HG02885 (cell line): Measurements from ENCODE around the gene KRTAP2-4.
"Not testable (repeated sequence)": the region's sequence is repeated elsewhere in the genome, so short reads cannot be mapped to it uniquely, and the experiment has no call there.

Experiments used
- ATAC-seq: cut with Tn5 transposase; IDR thresholded peaks from one replicate; pipeline ENCODE4 v1.9.1; 2021; ENCODE audit warnings: mild to moderate bottlenecking; ENCODE audit not compliant: unreplicated experiment, poor library complexity

The KRTAP2-4 gene

DNA sequence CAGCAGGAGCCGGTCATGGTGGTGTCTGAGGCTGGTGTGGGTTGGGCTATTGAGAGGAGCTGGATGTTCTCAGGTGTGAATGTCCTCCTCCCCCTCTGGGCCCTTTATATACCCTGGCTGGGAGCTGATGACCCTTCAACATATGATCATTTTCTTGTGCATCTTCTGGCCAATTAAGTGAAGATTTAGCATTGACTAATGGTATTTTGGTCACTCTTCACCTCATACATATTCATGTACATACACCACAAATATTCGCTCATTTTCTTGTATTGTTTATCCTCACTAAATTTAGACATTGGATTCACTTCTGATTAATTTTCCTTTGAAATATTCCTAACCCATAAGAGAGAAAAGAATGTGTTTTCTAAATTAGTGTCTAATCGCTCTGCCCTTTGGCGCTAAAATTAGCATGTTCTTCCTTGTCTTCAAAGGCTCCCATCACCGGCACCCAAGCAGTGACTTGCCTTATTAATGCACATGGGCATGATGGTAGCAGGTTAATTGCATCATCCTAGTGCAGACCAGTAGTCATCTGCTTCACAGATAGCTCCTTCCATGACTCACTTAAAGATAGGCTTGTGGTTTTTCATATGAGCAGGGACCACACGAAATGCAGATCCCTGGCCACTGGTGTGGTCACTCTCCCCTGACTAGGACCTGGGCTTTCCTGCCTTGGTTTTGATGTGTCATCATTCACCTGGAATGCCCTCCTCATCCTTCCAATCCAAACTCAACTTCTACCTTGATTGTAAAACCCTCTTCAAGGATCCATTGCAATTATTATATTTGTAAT, at the start of gene KRTAP2-4:
Gene KRTAP2-4 (minus strand): TSS at position 51 of the 796 bp plus-strand sequence. CDS start 34 bp downstream, at position 17.
- no peak for ATAC-seq

GRCh38 chr17:41111151-41111885, 45.6 kb upstream of the KRTAP2-4 start:
- no peak for ATAC-seq

DNA sequence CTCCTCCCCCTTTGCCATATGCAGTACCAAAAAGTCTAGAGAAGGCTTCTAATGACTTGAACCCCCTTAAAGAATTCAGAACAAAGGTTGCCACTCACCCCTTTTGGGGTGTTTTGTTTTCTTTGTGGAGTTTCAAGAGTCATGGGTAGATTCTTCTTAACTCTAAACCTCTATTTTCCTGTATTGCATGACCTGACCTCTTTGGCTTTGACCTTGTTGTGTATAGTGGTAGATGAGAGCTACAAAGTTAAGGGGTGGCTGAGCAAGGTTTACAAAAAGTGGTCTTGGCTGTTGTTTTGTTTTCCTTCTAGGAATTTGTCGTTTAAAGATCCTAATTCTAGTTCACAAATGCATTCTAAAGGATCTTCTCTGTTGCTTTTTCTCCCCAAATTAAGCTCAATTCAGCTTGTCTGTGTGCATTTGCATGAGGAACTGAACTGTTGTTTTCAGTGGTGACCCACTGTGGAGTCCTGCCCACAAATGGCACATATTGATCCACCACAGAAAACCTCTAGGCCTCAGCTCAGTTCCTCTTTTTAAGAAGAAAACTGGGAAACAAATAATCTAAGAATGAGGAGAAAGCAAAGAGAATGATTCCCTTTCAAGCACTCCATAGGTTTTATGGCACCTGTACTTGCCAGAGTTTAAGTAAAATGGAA, 43.2 kb upstream of the KRTAP2-4 start:
- not testable (repeated sequence) for ATAC-seq

- no peak for ATAC-seq
Measured at GRCh38 chr17:41107941-41108450, 42.3 kb upstream of the KRTAP2-4 start.

DNA sequence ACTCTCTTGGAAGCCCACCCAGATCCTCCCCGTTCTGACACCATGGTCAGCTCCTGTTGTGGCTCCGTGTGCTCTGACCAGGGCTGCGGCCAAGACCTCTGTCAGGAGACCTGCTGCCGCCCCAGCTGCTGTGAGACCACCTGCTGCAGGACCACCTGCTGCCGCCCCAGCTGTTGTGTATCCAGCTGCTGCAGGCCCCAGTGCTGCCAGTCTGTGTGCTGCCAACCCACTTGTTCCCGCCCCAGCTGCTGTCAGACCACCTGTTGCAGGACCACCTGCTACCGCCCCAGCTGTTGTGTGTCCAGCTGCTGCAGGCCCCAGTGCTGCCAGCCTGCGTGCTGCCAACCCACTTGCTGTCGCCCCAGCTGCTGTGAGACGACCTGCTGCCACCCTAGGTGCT, 39.7 kb upstream of the KRTAP2-4 start, which contains the start of gene KRTAP4-9:
Gene KRTAP4-9 (plus strand): TSS at position 43 of the 400 bp plus-strand sequence. CDS start 0 bp downstream, at position 43.
- not testable (repeated sequence) for ATAC-seq

GRCh38 chr17:41104386-41105038, 38.8 kb upstream of the KRTAP2-4 start:
- not testable (repeated sequence) for ATAC-seq

DNA sequence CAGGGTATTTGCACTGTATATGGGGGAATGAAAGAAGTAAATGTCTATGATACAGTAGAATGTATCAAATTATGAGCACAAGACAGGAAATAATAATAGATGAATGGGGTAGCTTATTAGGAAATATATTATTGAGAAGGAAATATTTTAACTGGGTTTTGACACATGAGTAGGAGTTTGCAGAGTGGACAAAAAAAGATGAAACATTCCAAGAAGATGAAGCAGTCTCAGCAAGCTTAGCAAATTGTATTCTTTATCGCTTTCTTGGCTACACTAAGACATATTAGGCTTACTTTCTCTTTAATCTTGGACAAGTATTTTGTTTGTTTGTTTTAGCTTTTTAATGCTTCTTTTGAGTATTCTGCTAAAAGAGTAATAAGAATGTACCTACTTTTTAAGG, 38.2 kb upstream of the KRTAP2-4 start:
- ATAC-seq, result no peak

GRCh38 chr17:41101586-41102259, 36.0 kb upstream of the KRTAP2-4 start, which contains the start of gene KRTAP4-16:
Gene KRTAP4-16, minus strand, starts transcription at chr17:41102209. Its CDS starts 0 bp downstream, at chr17:41102209.
- ATAC-seq, result no peak

DNA sequence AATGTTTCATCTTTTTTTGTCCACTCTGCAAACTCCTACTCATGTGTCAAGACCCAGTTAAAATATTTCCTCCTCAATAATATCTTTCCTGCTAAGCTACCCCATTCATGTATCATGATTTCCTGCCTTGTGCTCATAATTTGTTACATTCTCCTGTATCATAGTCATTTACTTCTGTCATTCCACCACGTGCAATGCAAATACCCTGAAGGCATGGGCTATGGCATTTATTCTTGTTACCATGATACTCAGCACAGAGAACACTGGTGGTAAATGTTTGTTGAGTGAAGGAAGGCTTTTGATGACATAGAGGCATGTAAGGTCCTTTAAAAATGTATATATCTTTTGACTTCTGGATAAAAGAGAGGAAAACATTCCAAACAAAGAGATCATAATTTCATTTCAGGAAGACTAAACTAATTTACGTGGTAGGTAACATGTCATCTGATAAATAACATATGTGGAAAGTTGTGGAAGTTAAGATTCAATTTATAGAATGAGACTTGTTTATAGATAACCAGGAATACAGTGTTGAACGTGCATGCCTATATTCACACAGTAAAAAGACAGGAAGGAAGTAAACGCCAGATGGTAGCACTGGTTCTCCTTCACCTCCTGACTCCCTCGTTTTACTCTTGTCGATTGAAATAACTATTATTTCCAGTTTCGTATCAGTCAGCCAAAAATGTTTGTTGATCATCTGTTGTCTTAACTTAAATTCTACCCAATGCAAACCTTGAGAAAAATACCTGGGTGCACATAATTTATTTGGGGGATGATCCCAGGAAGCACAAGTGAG, 34.2 kb upstream of the KRTAP2-4 start:
- not testable (repeated sequence) for ATAC-seq

DNA sequence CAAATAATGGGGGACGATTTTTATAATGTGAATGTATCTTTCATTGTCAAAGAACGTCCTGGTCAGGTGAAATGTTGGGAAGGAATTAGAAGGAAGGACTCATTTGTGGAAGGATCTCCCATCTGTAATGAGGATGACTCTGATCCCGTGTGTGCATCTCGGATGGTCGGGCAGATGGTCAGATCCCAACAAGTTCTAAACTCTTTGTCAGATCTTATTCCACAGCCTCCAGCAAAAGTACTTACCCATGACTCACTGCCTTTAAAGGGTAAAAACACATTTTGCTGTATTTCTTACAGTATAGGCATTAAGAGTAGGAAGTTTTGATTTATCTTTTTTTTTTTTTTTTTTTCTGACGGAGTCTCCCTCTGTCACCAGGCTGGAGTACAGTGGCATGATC, 32.8 kb upstream of the KRTAP2-4 start:
- no peak for ATAC-seq

- ATAC-seq, result no peak
Measured at GRCh38 chr17:41098042-41098441, 32.4 kb upstream of the KRTAP2-4 start, which contains the start of gene KRTAP4-8. Gene KRTAP4-8, minus strand, starts transcription at chr17:41098142. Its CDS starts 58 bp downstream, at chr17:41098084.

DNA sequence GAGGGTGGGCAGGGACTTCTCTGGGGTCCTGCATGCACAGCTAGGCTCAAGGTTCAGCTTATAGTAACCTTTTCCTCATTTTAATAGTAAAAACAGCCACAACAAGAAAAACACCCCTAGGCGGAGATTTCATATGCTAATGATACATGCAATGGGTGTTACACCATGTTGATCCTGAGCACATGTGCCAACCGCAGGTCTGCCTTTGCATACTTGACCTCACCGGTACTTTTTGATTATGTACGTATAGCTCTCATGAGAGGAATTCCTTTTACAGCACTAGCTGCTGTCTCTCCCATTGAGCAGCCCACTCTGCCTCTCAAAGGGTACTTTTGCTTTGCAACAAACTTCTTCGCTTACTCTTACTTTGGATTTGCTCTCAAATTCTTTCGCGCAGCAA, 30.4 kb upstream of the KRTAP2-4 start:
- ATAC-seq, result no peak

- ATAC-seq, result not testable (repeated sequence)
Measured at GRCh38 chr17:41088760-41089352, 23.2 kb upstream of the KRTAP2-4 start.

- ATAC-seq, result not testable (repeated sequence)
Measured at GRCh38 chr17:41084100-41084856, 18.6 kb upstream of the KRTAP2-4 start, which contains the start of gene KRTAP4-7. Gene KRTAP4-7, plus strand, starts transcription at chr17:41084150. Its CDS starts 57 bp downstream, at chr17:41084207.

DNA sequence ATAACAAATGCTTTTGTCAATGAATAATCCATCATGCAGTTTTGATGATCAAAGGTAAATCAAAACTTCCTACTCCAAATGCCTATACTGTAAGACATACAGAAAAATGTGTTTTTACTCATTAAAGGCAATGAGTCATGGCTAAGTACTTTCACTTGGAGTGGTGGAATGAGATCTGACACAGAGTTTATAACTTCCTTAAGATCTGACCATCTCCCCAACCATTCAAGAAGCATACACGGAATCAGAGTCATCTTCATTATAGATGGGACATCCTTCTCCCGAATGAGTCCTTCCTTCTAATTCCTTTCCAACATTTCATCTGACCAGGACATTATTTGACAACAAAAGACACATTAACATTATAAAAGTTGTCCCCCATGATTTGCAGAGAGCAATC, 17.7 kb upstream of the KRTAP2-4 start:
- ATAC-seq, result not testable (repeated sequence)

DNA sequence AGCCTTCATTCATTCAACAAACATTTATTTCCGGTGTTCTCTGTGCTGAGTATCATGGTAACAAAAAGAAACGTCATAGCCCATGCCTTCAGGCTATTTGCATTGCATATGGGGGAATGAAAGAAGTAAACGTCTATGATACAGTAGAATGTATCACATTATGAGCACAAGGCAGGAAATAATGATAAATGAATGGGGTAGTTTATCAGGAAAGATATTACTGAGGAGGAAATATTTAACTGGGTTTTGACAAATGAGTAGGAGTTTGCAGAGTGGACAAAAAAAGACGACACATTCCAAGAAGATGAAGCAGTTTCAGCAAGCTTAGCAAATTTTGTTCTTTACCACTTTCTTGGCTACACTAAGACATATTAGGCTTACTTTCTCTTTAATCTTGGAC, 16.9 kb upstream of the KRTAP2-4 start:
- no peak for ATAC-seq

- ATAC-seq, result no peak
Measured at GRCh38 chr17:41076788-41077187, 11.1 kb upstream of the KRTAP2-4 start.
